ENCODE data around the gene ASCL4.
A peak's percentile ranks its signal among the peaks of the same experiment; 100 is the strongest.

The ASCL4 gene

GRCh38 chr12:107778383-107779025 is 4.0 kb downstream of the ASCL4 start:
- no peak for DNase-seq (ENCODE audit: low spot score)

DNA sequence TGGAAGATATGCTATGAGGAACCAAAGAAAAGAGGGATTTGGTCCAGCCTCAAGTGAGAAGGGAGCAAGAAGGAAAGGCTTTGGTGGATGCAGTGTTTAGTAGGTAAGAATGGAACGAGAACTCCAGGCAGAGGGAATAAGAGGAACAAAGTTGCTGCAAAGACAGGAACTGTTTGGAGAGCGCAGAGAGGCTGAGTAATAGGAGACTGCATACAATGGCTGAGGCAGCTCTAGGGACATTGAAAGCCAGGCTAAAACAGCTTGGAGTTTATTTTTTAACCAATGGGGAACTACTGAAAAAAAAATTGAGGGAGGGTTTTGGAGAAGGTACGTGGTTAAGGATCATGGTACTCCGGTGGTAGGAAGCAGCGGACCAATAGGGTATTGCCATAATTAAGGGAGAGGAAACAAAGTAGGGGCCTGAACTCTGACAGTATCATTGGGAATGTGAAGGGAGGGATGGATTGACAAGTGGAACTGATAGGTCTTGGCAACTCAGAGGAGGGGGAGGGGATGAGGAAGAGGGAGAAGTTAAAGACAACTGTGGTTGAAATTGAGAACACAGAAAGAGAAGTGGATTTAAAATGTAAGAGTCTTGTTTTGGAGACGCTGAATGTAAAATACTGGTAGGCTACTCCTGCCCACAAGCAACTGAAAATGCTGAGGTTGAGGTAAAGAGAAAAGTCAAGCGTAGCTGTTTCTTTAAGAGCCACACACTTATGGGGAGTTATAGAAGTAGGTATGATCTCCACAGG is 4.8 kb downstream of the ASCL4 start:
- DNase-seq (ENCODE audit: low spot score) = no peak

- no peak for DNase-seq (ENCODE audit: low spot score)
Measured at GRCh38 chr12:107780298-107780697, 5.8 kb downstream of the ASCL4 start.

- no peak for DNase-seq (ENCODE audit: low spot score)
Measured at GRCh38 chr12:107782067-107782466, 7.6 kb downstream of the ASCL4 start.

DNA sequence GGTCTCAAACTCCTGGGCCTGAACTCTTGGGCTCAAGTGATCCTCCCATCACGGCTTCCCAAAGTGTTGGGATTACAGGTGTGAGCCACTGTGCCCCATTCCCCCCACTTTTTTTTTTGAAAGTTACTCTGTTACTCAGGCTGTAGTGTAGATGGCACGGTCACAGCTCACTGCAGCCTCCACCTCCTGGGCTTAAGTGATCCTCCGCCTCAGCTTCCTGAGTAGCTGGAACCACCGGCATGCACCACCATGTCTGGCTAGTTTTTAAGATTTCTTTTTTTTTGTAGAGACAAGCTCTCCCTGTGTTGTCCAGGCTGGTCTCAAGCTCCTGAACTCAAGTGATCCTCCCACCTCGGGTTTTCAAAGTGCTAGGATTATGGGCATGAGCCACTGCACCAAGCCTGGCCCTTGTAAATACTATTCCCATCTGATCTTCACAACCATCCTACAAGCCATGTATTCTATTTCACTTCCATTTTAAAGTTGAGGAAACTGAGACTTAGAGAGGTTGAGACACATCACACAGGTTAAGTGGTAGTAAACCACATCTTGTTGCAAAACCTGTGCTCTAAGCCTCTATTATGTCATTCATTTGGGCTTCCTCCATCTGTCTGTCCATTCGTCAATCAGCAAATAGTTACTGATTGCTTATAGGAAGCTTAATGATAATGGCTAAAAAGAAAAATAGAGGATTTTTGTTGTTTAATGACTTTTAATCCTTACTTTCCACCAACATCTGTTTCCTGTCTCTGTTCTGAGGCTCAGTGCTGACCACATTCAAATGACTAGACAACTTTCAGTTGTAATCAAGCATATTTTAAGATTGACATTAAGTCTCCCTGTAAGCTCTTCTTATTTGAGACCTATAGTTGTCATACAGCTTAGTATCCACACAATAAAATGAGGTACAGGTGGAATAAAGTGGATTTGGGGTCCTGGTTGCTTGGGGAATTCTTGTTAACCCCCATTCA is 9.2 kb downstream of the ASCL4 start:
- no peak for DNase-seq (ENCODE audit: low spot score)

DNA sequence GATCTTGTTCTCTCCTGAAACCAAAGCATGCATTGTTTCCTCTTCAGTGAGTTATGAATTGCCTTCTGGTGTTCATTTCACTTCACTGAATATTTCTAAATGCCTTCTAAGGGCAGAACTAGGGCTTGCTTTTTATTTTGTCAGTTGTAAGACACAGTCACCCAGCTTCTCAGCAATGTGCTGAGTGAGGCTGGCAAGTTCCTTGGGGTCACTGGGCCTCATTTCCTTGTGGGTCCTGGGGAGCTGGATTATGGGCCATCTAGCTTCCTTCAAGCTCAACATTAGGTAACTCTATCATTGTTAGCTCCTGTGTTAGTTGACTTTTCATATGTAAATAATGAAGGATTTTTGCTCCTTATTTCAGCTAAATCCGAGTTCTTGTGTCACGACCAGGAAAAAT is 13.8 kb downstream of the ASCL4 start:
- DNase-seq (ENCODE audit: low spot score) = no peak

- DNase-seq (ENCODE audit: low spot score) = no peak
Measured at GRCh38 chr12:107788690-107789458, 14.4 kb downstream of the ASCL4 start.

- no peak for DNase-seq (ENCODE audit: low spot score)
Measured at GRCh38 chr12:107791465-107792089, 17.1 kb downstream of the ASCL4 start.

DNA sequence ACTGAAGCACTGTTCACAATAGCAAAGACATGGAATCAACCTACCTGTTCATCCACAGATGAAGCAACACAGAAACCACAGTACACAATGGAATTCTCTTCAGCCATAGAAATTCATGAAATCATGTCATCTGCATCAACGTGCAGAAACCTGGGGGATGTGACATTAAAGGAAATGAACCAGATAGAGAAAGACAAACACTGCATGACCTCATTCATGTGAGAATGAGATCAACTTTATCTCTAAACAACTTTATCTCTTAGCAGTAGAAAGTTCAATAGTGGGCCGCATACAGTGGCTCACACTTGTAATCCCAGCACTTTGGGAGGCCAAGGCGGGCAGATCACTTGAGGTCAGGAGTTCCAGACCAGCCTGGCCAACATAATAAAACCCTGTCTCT is 19.9 kb downstream of the ASCL4 start:
- peak; percentile 24 for DNase-seq (ENCODE audit: low spot score)

- DNase-seq (ENCODE audit: low spot score) = no peak
Measured at GRCh38 chr12:107798580-107798979, 24.1 kb downstream of the ASCL4 start.

DNA sequence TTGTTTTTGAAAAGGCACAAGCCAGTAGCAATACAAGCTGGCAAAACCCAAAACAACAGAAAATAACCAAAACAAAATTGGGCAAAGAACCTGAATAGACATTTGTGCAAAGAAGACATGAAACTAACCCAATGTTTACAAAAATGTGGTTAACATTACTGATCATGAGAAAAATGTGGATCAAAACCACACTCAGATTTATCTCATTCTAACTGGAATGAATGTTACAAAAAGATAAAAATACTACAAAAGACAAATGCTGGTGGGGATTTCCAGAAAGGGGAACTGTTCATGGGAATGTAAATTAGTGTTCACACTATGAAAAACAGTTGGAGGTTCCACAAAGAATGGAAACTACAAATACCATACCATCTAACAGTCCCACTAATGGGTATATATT is 26.6 kb downstream of the ASCL4 start:
- no peak for DNase-seq (ENCODE audit: low spot score)

- DNase-seq (ENCODE audit: low spot score) = no peak
Measured at GRCh38 chr12:107803092-107803491, 28.6 kb downstream of the ASCL4 start.

DNA sequence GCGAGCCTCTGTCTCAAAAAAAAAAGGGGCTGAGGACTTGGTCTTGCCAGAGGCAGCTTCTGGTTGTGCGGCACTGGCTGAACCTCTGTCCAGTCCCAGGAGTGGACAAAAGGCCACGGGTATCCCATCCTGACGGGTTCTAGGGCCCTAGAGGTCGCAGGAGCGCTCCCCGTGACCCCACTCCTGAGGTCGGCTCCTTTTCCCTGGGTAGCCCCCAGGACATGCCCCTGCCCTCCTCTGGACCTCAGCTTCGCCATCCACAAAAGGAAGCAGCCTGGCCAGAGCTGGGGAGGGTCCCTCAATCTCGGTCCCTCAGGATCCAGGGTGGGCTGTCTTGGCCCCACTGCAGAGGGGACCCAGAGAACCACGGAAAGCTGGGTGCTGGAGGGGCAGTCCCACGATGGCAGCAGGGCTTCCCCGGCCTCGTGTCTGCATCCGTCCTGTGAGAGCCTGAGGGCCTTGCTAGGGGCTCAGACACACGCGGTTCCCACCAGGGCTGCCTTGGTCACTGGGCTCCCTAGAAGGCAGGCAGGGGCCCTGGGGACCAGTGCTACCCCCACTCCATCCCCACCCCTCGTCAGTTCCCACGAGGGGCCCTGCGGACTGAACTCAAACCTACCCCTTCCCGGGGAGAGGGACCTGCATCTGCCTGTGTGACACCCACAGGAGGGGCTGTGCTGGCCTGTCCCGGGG is 31.1 kb downstream of the ASCL4 start:
- no peak for DNase-seq (ENCODE audit: low spot score)

- no peak for DNase-seq (ENCODE audit: low spot score)
Measured at GRCh38 chr12:107807471-107808150, 33.1 kb downstream of the ASCL4 start.

DNA sequence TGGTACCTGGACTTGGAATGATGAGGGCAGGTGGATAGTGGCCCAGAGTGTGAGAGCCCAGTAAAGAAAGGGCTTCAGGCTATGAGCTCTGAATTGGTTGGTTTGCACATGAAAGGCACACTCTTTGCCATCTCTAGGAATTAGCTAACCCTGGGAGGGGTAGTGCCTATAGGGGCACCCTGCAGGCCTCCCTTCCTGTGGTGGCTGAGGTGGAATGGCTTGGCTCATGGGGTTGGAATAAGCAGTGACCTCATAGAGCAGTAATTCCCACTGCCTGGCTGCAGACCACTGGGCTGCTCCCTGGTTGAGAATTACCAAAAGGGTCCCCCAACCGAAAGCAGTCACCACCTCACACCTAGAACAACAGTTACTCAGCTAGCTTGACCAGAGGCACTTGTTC is 42.7 kb downstream of the ASCL4 start:
- DNase-seq (ENCODE audit: low spot score) = no peak

- peak; percentile 24 for DNase-seq (ENCODE audit: low spot score)
Measured at GRCh38 chr12:107818984-107819383, 44.5 kb downstream of the ASCL4 start.

GRCh38 chr12:107822356-107822755 is 47.9 kb downstream of the ASCL4 start:
- no peak for DNase-seq (ENCODE audit: low spot score)
